Measurements from ENCODE around the gene GATAD2A.

GATAD2A gene

DNA sequence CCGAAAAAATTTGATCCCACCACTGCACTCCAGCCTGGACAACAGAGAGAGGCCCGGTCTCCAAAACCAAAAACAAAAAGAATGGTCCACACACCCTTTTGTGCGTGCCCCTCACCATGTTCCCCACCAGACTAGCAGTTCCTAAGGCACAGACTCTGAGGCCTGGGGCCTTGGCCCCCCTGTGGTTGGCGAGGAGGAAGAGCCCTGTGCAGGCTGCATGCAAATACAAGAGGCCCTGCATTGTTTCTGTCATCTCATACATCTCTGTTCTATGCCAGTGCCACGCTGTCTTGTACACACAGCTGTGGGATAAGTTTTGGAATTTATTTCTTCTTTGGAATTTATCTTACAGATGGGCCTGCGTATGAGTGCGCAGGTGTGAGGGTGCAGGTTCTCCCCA, 118.6 kb downstream of the GATAD2A start:
- Histone ChIP-seq H3K9ac (ENCODE audit: insufficient read length, low read depth) (no peak overlapping the region), H3K4me1 (ENCODE audit: insufficient read depth, insufficient read length) (peaks cover 21% of the 10 kb centered on the region), H3K9me3 (ENCODE audit: insufficient read depth, low read length) (no peaks in the 10 kb centered on the region), H3K27me3 (ENCODE audit: insufficient read depth, insufficient read length) (no peaks in the 10 kb centered on the region), H3K4me3 (ENCODE audit: insufficient read length, low read depth) (no peak overlapping the region), H3K36me3 (ENCODE audit: insufficient read depth, insufficient read length, low read length) (peaks cover 65% of the 10 kb centered on the region)
- DNase-seq (ENCODE audit: low read depth, low spot score) = no peak
- TF ChIP-seq YY1 (IDR thresholded peaks at IDR 0.05; ENCODE audit: insufficient read depth, insufficient read length) (no peak), SUZ12 (IDR thresholded peaks at IDR 0.05; ENCODE audit: extremely low read depth, insufficient read depth, insufficient read length) (no peak)

DNA sequence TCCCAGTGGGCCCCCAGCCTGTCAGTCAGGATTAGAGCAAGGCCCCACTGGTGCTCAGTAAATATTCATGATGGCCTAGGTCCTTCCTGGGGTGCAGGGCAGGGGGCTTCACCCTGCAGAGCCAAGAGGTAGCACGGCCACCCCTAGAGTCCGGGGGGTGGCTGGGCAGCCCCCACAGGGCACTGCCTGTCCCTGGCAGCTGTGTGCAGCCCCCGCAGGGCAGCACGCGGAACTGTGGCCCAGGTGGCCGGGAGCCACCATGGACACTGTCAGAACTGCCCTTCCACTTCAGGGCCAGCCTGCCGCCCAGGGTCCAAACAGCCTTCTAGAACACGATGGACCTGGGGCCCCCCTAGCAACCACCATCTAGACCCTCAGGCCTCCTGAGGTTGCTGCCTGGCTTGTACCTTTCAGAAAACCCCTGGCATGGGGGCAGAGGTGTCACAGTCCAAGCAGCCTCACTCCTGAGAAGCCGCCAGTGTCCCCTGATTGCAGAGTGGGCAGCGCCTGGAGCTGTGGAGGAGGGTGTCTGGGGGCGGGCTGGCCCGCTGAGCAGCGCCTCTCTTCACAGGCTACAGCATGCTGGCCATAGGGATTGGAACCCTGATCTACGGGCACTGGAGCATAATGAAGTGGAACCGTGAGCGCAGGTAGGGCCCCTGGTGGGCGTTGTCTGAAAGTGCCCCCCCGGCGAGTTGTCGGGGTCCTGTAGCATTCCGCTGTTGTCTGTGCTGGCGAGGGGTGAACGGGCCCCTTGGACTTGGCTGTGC, 120.3 kb downstream of the GATAD2A start:
- Histone ChIP-seq H3K9ac (ENCODE audit: insufficient read length, low read depth) (peak overlapping the region; percentile 36), H3K4me1 (ENCODE audit: insufficient read depth, insufficient read length) (peaks cover 32% of the 10 kb centered on the region), H3K27me3 (ENCODE audit: insufficient read depth, insufficient read length) (no peaks in the 10 kb centered on the region)

DNA sequence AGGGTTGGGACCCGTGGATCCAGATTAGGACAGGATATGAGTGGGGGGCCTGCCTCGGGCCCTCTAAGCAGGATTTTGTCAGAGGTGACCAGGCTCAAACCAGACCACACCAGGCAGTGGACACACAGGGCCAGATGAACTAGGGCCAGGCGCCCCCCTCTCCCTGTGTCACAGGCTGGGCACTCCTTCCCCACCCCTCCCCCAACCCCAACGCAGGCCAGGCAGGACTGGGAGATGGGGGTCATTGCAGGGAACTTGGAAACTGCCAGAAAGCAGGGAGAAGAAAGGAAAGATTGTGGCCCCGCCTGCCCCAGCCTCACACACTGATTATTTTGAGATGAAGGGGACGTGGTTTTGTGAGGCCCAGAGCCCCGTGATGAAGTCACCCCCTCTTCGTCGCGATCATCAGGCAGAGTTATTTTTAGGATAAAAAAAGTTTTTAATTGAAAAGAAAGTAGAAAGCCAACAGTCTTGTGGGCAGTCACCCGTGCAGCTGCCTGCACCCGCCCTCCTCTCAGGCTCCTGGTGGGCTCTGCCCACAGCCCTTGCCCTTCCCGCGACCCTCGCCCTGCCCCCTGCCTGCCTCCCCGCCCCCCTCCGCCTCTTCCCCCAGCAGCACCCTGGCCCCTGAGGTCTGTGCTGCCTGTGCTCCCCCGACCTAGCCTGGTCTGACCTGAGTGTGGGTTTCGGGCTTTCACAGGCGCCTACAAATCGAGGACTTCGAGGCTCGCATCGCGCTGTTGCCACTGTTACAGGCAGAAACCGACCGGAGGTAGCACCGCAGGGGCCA, 121.3 kb downstream of the GATAD2A start:
- DNase-seq (ENCODE audit: low read depth, low spot score) = no peak

More for the DNA sequence above, 120.3 kb downstream of the GATAD2A start:
- no peak for DNase-seq (ENCODE audit: low read depth, low spot score)
- Histone ChIP-seq H3K9me3 (ENCODE audit: insufficient read depth, low read length) (no peaks in the 10 kb centered on the region), H3K4me3 (ENCODE audit: insufficient read length, low read depth) (no peak overlapping the region), H3K36me3 (ENCODE audit: insufficient read depth, insufficient read length, low read length) (peaks cover 64% of the 10 kb centered on the region)
- TF ChIP-seq YY1 (IDR thresholded peaks at IDR 0.05; ENCODE audit: insufficient read depth, insufficient read length) (no peak), SUZ12 (IDR thresholded peaks at IDR 0.05; ENCODE audit: extremely low read depth, insufficient read depth, insufficient read length) (no peak), ZNF274 (IDR thresholded peaks at IDR 0.05; ENCODE audit: low read depth, low read length) (no peak)

DNA sequence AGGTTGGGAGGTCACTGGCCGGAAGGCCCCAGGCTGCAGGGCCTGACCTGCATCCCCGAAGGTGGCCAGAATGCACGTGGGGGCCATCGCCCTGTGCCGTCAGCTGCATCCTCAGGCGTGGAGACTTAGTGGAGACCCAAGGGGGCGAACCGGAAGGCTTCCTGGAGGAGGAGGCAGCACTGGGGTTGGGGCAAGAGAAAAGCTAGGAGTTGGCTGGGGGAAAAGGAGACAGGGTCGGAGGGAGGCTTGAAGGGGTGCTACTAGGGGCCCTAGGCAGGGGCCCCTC, 121.8 kb downstream of the GATAD2A start:
- H3K4me3 ChIP-seq (ENCODE audit: insufficient read length, low read depth) = no peak overlapping the region
- H3K36me3 ChIP-seq (ENCODE audit: insufficient read depth, insufficient read length, low read length) = peaks cover 67% of the 10 kb centered on the region
- no peaks in the 10 kb centered on the region for H3K27me3 ChIP-seq (ENCODE audit: insufficient read depth, insufficient read length)
- TF ChIP-seq SUZ12 (IDR thresholded peaks at IDR 0.05; ENCODE audit: extremely low read depth, insufficient read depth, insufficient read length) = no peak
- TF ChIP-seq YY1 (IDR thresholded peaks at IDR 0.05; ENCODE audit: insufficient read depth, insufficient read length) = no peak
- no peak for TF ChIP-seq ZNF274 (IDR thresholded peaks at IDR 0.05; ENCODE audit: low read depth, low read length)
- H3K9me3 ChIP-seq (ENCODE audit: insufficient read depth, low read length) = no peaks in the 10 kb centered on the region
- peaks cover 34% of the 10 kb centered on the region for H3K4me1 ChIP-seq (ENCODE audit: insufficient read depth, insufficient read length)
- no peak overlapping the region for H3K9ac ChIP-seq (ENCODE audit: insufficient read length, low read depth)
- DNase-seq (ENCODE audit: low read depth, low spot score) = no peak

More for the DNA sequence above, 121.3 kb downstream of the GATAD2A start:
- no peak overlapping the region for H3K4me3 ChIP-seq (ENCODE audit: insufficient read length, low read depth)
- H3K27me3 ChIP-seq (ENCODE audit: insufficient read depth, insufficient read length) = no peaks in the 10 kb centered on the region
- peak overlapping the region; percentile 36 for H3K9ac ChIP-seq (ENCODE audit: insufficient read length, low read depth)
- H3K4me1 ChIP-seq (ENCODE audit: insufficient read depth, insufficient read length) = peaks cover 32% of the 10 kb centered on the region
- H3K9me3 ChIP-seq (ENCODE audit: insufficient read depth, low read length) = no peaks in the 10 kb centered on the region
- no peak for TF ChIP-seq SUZ12 (IDR thresholded peaks at IDR 0.05; ENCODE audit: extremely low read depth, insufficient read depth, insufficient read length)
- TF ChIP-seq ZNF274 (IDR thresholded peaks at IDR 0.05; ENCODE audit: low read depth, low read length) = no peak
- H3K36me3 ChIP-seq (ENCODE audit: insufficient read depth, insufficient read length, low read length) = peaks cover 67% of the 10 kb centered on the region

DNA sequence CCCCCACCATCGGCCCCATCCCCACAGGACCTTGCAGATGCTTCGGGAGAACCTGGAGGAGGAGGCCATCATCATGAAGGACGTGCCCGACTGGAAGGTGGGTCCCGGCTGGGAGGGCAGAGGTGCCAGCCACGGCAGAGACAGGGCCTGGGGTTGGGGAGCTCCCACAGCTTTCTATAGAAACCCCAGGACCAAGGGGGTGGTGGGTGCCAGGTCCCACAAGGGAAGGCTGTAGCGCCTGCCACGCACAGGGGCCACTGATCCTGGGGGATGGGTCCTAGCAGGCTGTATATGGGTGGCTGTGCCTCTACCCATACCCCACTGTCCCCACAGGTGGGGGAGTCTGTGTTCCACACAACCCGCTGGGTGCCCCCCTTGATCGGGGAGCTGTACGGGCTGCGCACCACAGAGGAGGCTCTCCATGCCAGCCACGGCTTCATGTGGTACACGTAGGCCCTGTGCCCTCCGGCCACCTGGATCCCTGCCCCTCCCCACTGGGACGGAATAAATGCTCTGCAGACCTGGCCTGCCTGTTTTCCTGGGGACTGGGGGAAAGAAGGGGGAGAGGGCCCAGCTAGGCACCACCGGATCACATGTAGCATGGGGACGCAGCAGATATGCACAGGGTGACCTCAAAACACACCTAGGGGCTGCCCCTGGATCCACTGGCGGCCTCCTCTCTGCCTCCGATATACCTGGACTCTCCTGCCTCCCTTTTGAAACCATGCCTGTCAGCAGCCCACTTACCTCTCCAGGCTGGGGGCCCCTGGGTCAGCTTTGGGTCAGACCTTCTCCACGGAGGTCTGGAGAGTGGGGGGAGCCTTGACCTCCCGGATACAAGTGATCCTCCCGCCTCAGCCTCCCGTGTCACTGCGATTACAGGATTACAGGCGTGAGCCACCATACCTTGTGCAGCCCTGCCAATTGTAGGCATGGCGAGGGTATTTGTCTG, 122.5 kb downstream of the GATAD2A start:
- H3K9ac ChIP-seq (ENCODE audit: insufficient read length, low read depth) = no peak overlapping the region
- H3K36me3 ChIP-seq (ENCODE audit: insufficient read depth, insufficient read length, low read length) = peaks cover 73% of the 10 kb centered on the region
- peaks cover 41% of the 10 kb centered on the region for H3K4me1 ChIP-seq (ENCODE audit: insufficient read depth, insufficient read length)
- DNase-seq (ENCODE audit: low read depth, low spot score) = no peak
- H3K27me3 ChIP-seq (ENCODE audit: insufficient read depth, insufficient read length) = no peaks in the 10 kb centered on the region
- H3K9me3 ChIP-seq (ENCODE audit: insufficient read depth, low read length) = no peaks in the 10 kb centered on the region
- TF ChIP-seq YY1 (IDR thresholded peaks at IDR 0.05; ENCODE audit: insufficient read depth, insufficient read length) (no peak), ZNF274 (IDR thresholded peaks at IDR 0.05; ENCODE audit: low read depth, low read length) (no peak), SUZ12 (IDR thresholded peaks at IDR 0.05; ENCODE audit: extremely low read depth, insufficient read depth, insufficient read length) (no peak)
- H3K4me3 ChIP-seq (ENCODE audit: insufficient read length, low read depth) = no peak overlapping the region

DNA sequence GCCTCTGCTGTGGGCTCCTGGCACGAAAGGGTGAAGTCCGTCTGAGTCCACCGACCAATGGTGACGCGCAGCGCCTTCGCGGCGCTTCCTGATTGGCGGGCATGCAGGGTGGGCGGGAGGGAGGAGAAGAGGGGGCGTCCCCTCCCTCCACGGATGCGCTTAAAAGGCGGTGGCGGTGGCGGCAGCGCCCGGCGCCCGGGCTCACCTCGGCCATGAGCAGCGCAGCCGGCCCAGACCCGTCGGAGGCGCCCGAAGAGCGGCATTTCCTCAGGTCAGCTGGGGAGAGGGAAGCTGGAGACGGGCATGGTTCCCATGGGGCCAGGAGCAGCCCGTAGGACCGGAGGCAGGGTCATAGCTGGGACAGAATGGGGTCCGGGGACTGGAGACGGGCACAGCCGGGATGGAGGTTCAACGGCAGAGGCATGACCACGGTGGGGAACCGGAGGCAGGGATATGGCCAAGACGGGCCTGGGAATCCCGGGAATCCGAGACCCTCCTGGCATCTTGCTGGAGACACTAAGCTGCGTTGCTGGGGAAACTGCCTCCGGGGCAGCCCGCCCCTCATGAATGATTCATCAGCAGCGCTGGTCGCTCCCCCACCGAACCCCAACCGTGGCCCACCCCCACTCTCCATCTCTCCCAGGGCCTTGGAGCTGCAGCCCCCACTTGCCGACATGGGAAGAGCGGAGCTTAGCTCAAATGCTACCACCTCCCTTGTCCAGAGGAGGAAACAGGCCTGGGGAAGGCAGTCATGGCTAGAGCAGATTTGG, 123.4 kb downstream of the GATAD2A start, which contains the start of gene YJEFN3:
TSS of gene YJEFN3 (plus strand) at position 191 of the 770 bp plus-strand sequence. CDS start at position 213, 22 bp downstream.
- no peak for DNase-seq (ENCODE audit: low read depth, low spot score)
- peaks cover 72% of the 10 kb centered on the region for H3K36me3 ChIP-seq (ENCODE audit: insufficient read depth, insufficient read length, low read length)
- no peaks in the 10 kb centered on the region for H3K9me3 ChIP-seq (ENCODE audit: insufficient read depth, low read length)
- no peaks in the 10 kb centered on the region for H3K27me3 ChIP-seq (ENCODE audit: insufficient read depth, insufficient read length)
- H3K4me3 ChIP-seq (ENCODE audit: insufficient read length, low read depth) = no peak within 1 kb of the TSS
- H3K4me1 ChIP-seq (ENCODE audit: insufficient read depth, insufficient read length) = peaks cover 41% of the 10 kb centered on the region
- H3K9ac ChIP-seq (ENCODE audit: insufficient read length, low read depth) = peak within 1 kb of the TSS; percentile 16
- TF ChIP-seq YY1 (IDR thresholded peaks at IDR 0.05; ENCODE audit: insufficient read depth, insufficient read length) (no peak), ZNF274 (IDR thresholded peaks at IDR 0.05; ENCODE audit: low read depth, low read length) (no peak), SUZ12 (IDR thresholded peaks at IDR 0.05; ENCODE audit: extremely low read depth, insufficient read depth, insufficient read length) (no peak)

All from NT2/D1 (cell line).